HEK293T (cell line): Measurements from ENCODE around the gene MYOF.

Experiments
- CTCF ChIA-PET: fragments of 350-600 bp; formaldehyde crosslinking; extraction: SDS; loops from one replicate; lab custom pipeline; 2021; ENCODE audit warnings: antibody characterized with exemption, inconsistent platforms; lab: Yijun Ruan, JAX
- POLR2A ChIA-PET: fragments of 350-600 bp; formaldehyde crosslinking; extraction: SDS; loops from one replicate; lab custom pipeline; 2020; ENCODE audit warnings: antibody characterized with exemption, inconsistent platforms; lab: Yijun Ruan, JAX
- DNase-seq: peaks from one replicate; pipeline ENCODE4 v3.0.0; 2012; ENCODE audit warnings: mixed read lengths; ENCODE audit errors: extremely low spot score
- ARNT ChIP-seq: fragments of 450-650 bp; IDR thresholded peaks from 2 replicates; pipeline ENCODE4 v1.6.1; 2017; ENCODE audit warnings: mild to moderate bottlenecking
- BHLHE40 ChIP-seq: fragments of 450-650 bp; IDR thresholded peaks from 2 replicates; pipeline ENCODE4 v1.6.1; 2016; ENCODE audit warnings: mild to moderate bottlenecking, moderate library complexity, borderline replicate concordance
- CTBP1 ChIP-seq: fragments of 450-650 bp; IDR thresholded peaks from 2 replicates; pipeline ENCODE4 v1.6.1; 2016; ENCODE audit warnings: borderline replicate concordance
- ELF4 ChIP-seq: fragments of 450-650 bp; IDR thresholded peaks from 2 replicates; pipeline ENCODE4 v1.6.1; 2017; ENCODE audit warnings: antibody characterized with exemption
- FOXA1 ChIP-seq: fragments of 450-650 bp; IDR thresholded peaks from 2 replicates; pipeline ENCODE4 v1.6.1; 2016; ENCODE audit warnings: mild to moderate bottlenecking
- FOXK2 ChIP-seq: fragments of 450-650 bp; IDR thresholded peaks from 2 replicates; pipeline ENCODE4 v1.6.1; 2016; ENCODE audit warnings: mild to moderate bottlenecking
- FOXM1 ChIP-seq: fragments of 450-650 bp; IDR thresholded peaks from 2 replicates; pipeline ENCODE4 v1.6.1; 2017; ENCODE audit warnings: mild to moderate bottlenecking, borderline replicate concordance
- HDGF ChIP-seq: fragments of 450-650 bp; IDR thresholded peaks from 2 replicates; pipeline ENCODE4 v1.6.1; 2017; ENCODE audit warnings: antibody characterized with exemption, borderline replicate concordance
- L3MBTL2 ChIP-seq: fragments of 450-650 bp; conservative IDR thresholded peaks from 2 replicates; pipeline ENCODE4 v1.6.1; 2016; ENCODE audit warnings: mild to moderate bottlenecking
- LEF1 ChIP-seq: fragments of 450-650 bp; IDR thresholded peaks from 2 replicates; pipeline ENCODE4 v1.6.1; 2017; ENCODE audit warnings: mild to moderate bottlenecking, borderline replicate concordance
- NFRKB ChIP-seq: fragments of 450-650 bp; IDR thresholded peaks from 2 replicates; pipeline ENCODE4 v1.6.1; 2016; ENCODE audit warnings: mild to moderate bottlenecking, moderate library complexity
- SP1 ChIP-seq: fragments of 450-650 bp; IDR thresholded peaks from 2 replicates; pipeline ENCODE4 v1.6.1; 2017
- SUZ12 ChIP-seq: fragments of 450-650 bp; IDR thresholded peaks from 2 replicates; pipeline ENCODE4 v1.6.1; 2016; ENCODE audit warnings: mild to moderate bottlenecking
- TARDBP ChIP-seq: fragments of 450-650 bp; IDR thresholded peaks from 2 replicates; pipeline ENCODE4 v1.6.1; 2016
- ZNF384 ChIP-seq: fragments of 450-650 bp; IDR thresholded peaks from 2 replicates; pipeline ENCODE4 v1.6.1; 2016
- TF ChIP-seq, protein P1 (sequence below): fragments of 450-650 bp; IDR thresholded peaks from 2 replicates; pipeline ENCODE4 v1.6.1; 2016

Gene MYOF

DNA sequence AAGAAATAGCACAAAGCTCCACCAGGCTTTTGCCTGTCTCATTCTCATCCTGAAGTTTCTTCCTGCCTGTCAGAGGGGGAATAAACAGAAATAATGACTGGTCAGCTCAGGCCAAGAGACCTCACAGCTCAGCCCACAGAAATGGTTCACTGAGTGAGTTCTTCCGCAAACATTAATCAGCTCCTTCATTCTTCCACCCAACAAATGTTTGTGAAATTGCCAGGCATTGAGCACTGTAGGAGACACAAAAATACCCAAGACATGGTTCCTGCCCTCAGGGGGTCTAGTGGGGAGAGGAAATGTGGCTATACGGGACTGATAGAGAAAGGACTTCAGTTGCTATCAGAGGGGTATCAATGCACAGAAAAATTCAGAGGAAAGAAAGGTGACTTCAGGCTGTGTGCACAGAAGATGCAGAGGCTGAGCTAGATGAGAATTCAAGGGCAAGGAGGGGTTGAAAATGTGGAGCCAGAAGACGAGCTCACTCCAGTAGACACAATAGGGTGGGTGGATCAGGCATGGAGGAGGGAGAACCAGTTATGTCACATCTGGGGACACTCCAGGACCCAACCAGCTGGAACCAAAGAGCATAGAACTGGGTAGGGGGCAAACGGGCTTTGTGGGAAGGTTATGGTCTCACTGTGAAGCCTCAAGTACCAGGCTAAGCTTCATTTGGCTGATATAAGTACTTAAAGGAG, 20.9 kb downstream of the MYOF start:
- ChIA-PET POLR2A (no interaction called here), CTCF (interaction anchor here (1.3 kb wide), 1 partner anchor 85 kb away, joined by 4 read pairs; no protein-coding TSS in a partner anchor)
- DNase-seq = no peak
- TF ChIP-seq ELF4 = no peak
- TF ChIP-seq, protein P1, sequence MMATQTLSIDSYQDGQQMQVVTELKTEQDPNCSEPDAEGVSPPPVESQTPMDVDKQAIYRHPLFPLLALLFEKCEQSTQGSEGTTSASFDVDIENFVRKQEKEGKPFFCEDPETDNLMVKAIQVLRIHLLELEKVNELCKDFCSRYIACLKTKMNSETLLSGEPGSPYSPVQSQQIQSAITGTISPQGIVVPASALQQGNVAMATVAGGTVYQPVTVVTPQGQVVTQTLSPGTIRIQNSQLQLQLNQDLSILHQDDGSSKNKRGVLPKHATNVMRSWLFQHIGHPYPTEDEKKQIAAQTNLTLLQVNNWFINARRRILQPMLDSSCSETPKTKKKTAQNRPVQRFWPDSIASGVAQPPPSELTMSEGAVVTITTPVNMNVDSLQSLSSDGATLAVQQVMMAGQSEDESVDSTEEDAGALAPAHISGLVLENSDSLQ = no peak
- no peak for TF ChIP-seq ARNT
- no peak for TF ChIP-seq CTBP1
- no peak for TF ChIP-seq ZNF384
- no peak for TF ChIP-seq FOXM1
- no peak for TF ChIP-seq NFRKB
- no peak for TF ChIP-seq FOXK2
- no peak for TF ChIP-seq FOXA1
- no peak for TF ChIP-seq L3MBTL2
- no peak for TF ChIP-seq SP1
- no peak for TF ChIP-seq BHLHE40
- no peak for TF ChIP-seq SUZ12
- TF ChIP-seq HDGF = no peak
- TF ChIP-seq TARDBP = no peak
- TF ChIP-seq LEF1 = no peak

DNA sequence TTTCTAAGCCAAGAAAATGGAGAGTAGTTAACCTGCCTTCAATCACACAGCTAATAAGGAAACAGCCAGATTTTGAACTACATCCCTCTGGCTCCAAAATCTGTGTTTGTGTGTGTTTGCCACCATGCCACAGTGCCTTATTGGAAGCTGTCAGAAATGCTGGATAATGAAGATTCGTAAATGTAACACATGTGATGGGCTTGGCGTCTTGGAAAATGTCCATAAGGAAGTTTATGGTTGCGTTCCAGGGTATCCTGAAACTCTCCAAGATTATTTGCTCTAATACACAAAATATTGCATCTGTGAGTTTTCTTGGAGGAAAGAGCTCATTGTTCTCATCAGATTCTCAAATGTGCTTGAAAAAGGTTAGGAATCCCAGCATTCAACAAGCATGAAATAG, 22.7 kb downstream of the MYOF start:
- no peak for TF ChIP-seq HDGF
- TF ChIP-seq L3MBTL2 = no peak
- TF ChIP-seq BHLHE40 = no peak
- no peak for TF ChIP-seq FOXK2
- no peak for TF ChIP-seq CTBP1
- no peak for TF ChIP-seq TARDBP
- no peak for TF ChIP-seq ELF4
- no peak for TF ChIP-seq ZNF384
- no peak for TF ChIP-seq FOXM1
- TF ChIP-seq, protein P1 = no peak
- TF ChIP-seq FOXA1 = no peak
- TF ChIP-seq ARNT = no peak
- no peak for TF ChIP-seq LEF1
- TF ChIP-seq NFRKB = no peak
- TF ChIP-seq SP1 = no peak
- TF ChIP-seq SUZ12 = no peak
- CTCF ChIA-PET = interaction anchor here (1.5 kb wide), 1 partner anchor 23 kb away, joined by 5 read pairs; the partner anchor contains the start of gene MYOF
- POLR2A ChIA-PET = interaction anchor here (0.6 to 2.1 kb wide), 2 partner anchors 23 to 67 kb away, joined by 4 to 8 read pairs; no protein-coding TSS in a partner anchor
- DNase-seq = no peak

DNA sequence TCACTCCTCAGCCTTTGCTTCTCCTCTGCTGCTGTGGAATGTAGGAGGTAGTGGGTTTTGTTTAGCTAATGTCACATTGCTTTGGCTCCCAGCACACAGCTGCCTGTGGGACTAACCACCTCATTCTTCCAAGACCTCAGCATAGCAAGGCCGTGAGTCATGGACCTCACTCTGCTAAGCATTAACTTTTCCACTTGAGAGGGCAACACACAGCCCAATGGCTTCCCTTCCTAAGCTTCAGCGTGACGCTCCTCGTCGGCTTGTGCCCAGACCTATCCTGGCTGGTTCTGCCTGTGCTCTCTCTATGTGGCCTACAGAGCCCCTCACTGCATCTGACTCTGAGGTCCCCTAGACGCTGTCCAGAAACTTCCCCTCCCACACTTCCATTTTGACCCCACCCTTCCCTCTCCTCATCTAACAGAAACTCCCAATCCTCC, 23.3 kb downstream of the MYOF start:
- DNase-seq = no peak
- CTCF ChIA-PET = interaction anchor here (1.5 kb wide), 1 partner anchor 24 kb away, joined by 5 read pairs; the partner anchor contains the start of gene MYOF
- POLR2A ChIA-PET = interaction anchor here (1.0 to 2.1 kb wide), 2 partner anchors 22 to 37 kb away, joined by 3 to 8 read pairs; no protein-coding TSS in a partner anchor
- TF ChIP-seq TARDBP (no peak), L3MBTL2 (no peak), FOXM1 (no peak), SP1 (no peak), ELF4 (no peak), SUZ12 (no peak), ZNF384 (no peak), BHLHE40 (no peak), CTBP1 (no peak), NFRKB (no peak), FOXK2 (no peak), FOXA1 (no peak), LEF1 (no peak), HDGF (no peak), ARNT (no peak)
- TF ChIP-seq, protein P1 = no peak

DNA sequence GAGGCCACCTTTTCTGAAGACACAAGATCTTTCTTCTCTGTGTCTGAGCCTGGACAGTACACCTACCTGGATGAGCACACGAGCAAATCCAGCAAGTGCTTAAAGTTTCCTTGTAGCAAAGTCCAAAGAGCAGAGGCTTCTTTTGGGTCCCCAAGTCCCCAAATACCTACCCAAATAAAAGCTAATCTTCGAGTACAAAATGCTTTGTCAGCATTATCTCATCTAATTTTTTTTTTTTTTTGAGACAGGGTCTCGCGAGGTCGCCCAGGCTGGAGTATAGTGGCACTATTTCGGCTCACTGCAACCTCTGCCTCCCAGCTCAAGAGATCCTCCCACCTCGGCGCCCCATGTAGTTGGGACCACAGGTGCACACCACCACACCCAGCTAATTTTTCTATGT, 24.6 kb downstream of the MYOF start:
- TF ChIP-seq ZNF384 (no peak), ELF4 (no peak), LEF1 (no peak), BHLHE40 (no peak), L3MBTL2 (no peak)
- POLR2A ChIA-PET = interaction anchor here (0.9 kb wide), 1 partner anchor 20 kb away, joined by 4 read pairs; no protein-coding TSS in a partner anchor

DNA sequence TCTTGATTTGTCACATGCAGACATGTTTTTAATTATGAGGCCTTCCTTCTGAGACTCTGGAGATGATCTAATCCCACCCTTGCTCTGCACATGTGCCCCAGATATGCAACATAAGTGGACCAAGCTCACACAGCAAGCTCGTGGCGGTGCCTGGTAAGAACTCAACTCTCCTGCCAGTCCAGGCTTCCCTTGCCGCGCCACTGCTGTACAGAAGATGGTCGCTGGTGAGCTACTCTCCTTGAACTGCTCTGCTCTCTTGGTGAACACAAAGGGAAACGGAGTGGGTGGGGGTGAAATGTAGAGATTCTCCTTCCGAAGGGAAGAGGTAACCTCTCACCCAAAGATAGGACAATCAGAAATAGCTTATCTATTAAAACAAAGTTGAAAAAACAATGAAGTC, 25.7 kb downstream of the MYOF start:
- ChIA-PET POLR2A (no interaction called here), CTCF (interaction anchor here (1.5 kb wide), 1 partner anchor 80 kb away, joined by 3 read pairs; no protein-coding TSS in a partner anchor)
- DNase-seq = no peak
- TF ChIP-seq TARDBP (no peak), FOXM1 (no peak), HDGF (no peak), NFRKB (no peak), BHLHE40 (no peak), CTBP1 (no peak), LEF1 (no peak), L3MBTL2 (no peak), SUZ12 (no peak), ZNF384 (no peak), ARNT (no peak), FOXK2 (no peak), ELF4 (no peak), SP1 (no peak)
- TF ChIP-seq, protein P1 = no peak

More for the DNA sequence above, 24.6 kb downstream of the MYOF start:
- no peak for DNase-seq
- CTCF ChIA-PET = no interaction called here
